ENCODE results near the gene ACSL1. TPM values are rescaled to one million over a fixed set of nuclear protein-coding genes. Genes with fewer than 3 reads are reported as not detected.

The ACSL1 gene
- total RNA-seq, 1 donor, result 26.2 TPM

DNA sequence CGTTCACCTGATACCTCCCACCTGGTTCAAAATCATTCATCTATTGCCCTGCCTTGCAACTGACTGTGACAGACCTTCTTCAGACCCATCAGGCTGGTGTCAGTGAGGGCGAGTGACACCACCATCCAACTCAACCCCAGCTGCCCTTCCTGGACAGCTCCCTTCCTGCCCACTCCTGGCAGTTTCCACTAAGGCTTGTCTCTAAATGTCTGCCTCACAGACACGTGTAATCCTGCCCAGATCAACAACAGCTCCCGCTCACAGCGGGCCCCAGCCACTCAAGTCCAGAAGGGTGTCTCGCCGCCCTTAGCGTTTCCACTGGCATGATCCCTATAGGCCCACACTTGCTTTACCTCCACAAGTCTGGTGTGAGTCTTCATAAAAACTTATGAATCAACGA, 28.9 kb downstream of the ACSL1 start:
- TF ChIP-seq, protein P1, sequence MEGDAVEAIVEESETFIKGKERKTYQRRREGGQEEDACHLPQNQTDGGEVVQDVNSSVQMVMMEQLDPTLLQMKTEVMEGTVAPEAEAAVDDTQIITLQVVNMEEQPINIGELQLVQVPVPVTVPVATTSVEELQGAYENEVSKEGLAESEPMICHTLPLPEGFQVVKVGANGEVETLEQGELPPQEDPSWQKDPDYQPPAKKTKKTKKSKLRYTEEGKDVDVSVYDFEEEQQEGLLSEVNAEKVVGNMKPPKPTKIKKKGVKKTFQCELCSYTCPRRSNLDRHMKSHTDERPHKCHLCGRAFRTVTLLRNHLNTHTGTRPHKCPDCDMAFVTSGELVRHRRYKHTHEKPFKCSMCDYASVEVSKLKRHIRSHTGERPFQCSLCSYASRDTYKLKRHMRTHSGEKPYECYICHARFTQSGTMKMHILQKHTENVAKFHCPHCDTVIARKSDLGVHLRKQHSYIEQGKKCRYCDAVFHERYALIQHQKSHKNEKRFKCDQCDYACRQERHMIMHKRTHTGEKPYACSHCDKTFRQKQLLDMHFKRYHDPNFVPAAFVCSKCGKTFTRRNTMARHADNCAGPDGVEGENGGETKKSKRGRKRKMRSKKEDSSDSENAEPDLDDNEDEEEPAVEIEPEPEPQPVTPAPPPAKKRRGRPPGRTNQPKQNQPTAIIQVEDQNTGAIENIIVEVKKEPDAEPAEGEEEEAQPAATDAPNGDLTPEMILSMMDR (IDR thresholded peaks at IDR 0.05; ENCODE audit: insufficient read depth, low read length), result no peak
- DNase-seq (ENCODE audit: low read depth), result no peak
- no peak overlapping the region for H3K4me3 ChIP-seq (ENCODE audit: low read depth, low read length)

DNA sequence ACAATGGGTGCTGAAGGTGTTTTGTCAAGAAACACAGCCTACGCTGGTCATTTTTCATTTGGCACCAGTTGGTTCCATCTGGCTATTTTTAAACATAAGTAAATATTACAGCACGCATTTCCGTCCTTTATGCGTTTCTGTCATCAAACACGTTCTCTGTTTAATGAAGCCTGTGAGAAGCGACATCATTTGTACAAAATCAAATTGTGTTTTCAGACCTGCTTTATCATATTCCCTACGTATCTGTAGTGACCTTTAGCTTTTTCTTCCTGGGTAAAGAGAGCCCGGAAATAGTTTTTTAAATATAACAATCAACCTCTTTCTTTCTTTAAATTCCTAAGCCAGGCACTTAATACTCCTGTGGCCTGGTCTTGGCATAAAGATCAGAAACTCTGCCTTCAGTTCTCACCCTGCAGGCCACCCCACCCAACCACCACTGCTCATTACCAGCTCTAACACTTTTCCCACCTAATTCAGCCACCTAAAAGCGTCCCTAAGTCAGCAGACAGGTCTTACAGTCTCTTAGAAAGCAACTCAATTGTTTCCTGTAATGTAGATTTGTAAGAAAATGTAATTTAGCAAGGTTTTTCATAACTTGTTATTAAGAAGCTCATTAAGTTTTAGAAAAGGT, 30.4 kb downstream of the ACSL1 start:
- TF ChIP-seq, protein P1 (IDR thresholded peaks at IDR 0.05; ENCODE audit: insufficient read depth, low read length), result no peak
- DNase-seq (ENCODE audit: low read depth), result no peak
- no peak overlapping the region for H3K4me3 ChIP-seq (ENCODE audit: low read depth, low read length)

DNA sequence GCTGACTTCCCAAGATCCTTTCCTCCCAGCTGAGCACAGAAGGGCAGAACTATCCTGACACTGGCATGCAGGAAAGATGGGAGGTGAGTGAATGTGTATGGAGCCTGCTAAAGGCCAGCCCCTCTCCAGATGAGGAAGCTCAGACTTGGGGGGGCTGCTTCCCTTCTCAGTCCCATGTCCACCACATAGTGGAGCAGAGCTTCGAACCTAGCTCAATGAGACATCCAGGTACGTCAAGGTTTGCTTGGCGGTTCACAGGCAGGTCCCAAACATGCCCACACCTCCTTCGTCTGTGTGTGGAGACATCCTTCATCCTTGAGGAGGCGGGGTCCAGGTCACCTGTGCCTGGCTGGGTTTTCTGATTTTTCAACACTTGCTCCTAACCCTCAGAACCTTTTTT, 31.3 kb downstream of the ACSL1 start:
- TF ChIP-seq, protein P1 (IDR thresholded peaks at IDR 0.05; ENCODE audit: insufficient read depth, low read length), result no peak
- DNase-seq (ENCODE audit: low read depth), result no peak
- no peak overlapping the region for H3K4me3 ChIP-seq (ENCODE audit: low read depth, low read length)

DNA sequence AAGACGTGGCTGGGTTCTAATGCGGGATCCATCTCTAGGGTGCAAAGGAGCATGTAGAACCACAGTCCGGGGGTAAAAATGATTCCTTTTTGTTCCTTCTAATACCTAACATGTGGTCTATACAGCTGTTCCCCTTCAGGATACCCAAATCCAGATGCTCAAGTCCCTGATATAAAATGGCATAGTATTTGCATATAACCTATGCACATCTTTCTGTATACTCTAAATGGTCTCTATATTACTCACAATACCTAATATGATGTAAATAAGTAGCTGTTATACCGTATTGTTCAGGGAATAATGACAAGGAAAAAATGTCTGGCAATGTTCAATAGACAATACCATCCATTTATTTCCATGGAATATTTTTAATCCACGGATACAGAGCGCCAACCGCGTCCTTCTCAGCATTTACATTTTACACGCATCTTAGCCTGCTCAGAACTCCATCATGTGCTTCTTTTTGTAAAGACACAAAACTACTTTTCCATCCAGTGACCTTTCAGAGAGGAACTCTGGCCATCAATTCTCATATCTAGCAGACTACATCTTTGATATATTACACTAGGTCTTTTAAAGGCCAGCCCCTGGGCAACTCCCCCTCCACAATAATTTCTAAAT, 31.9 kb downstream of the ACSL1 start:
- DNase-seq (ENCODE audit: low read depth), result no peak
- no peak overlapping the region for H3K4me3 ChIP-seq (ENCODE audit: low read depth, low read length)
- TF ChIP-seq, protein P1 (IDR thresholded peaks at IDR 0.05; ENCODE audit: insufficient read depth, low read length), result no peak

DNA sequence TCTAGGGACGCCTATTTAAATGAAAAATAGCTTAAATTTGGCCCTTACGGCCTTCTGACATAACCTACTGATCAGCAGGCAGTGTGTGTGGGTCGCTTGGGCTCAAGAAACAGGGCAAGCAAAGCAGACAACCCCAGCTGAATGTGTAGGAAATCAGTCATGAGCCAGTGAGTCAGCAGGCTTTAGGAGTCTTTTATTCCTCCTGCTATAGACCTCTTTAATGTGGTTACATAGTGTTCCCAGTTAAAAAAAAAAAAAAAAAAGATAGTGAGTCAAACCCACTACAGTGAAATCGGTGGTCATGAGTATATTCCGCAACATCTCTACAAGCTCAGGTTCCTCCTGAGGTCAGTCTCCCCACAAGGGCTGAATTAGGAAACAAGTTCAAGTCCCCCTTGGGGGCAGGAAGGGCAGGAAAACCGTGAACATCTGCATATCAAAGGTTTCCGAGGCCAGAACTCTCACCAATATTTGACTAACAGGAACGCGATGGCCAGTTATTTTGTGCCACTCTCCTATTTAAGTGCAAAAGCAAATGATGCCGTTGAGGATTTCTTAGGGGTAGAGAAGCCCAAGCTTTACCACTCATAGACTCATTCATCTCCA, 32.7 kb downstream of the ACSL1 start:
- peak; percentile 91 for DNase-seq (ENCODE audit: low read depth)
- TF ChIP-seq, protein P1 (IDR thresholded peaks at IDR 0.05; ENCODE audit: insufficient read depth, low read length), result no peak
- no peak overlapping the region for H3K4me3 ChIP-seq (ENCODE audit: low read depth, low read length)

DNA sequence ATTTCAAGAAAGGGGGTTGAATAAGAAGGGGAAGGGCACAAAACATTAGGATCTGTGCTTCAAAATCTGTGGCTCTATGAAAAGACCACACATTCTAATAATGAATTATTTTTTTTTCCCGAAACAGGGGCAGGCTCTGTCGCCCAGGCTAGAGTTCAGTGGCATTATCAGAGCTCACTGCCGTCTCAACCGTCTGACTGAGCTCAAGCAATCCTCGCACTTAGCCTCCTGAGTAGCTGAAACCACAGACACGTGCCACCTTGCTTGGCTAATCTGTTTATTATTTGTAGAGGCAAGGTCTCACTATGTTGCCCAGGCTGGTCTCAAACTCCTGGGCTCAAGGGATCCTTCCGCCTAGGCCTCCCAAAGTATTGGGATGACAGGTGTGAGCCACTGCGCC, 33.4 kb downstream of the ACSL1 start:
- DNase-seq (ENCODE audit: low read depth), result no peak
- H3K4me3 ChIP-seq (ENCODE audit: low read depth, low read length), result no peak overlapping the region
- TF ChIP-seq, protein P1 (IDR thresholded peaks at IDR 0.05; ENCODE audit: insufficient read depth, low read length), result no peak

Measured in fibroblast of the aortic adventitia (primary cell).